Mesendoderm (in vitro differentiated cells): ENCODE results near the gene PRDM16.

Experiments
- DNase-seq: peaks from one replicate; pipeline ENCODE4 v3.0.0; 2013
- H2AK5ac ChIP-seq: 2 replicates; pipeline ENCODE4 v1.6.1; 2013; ENCODE audit warnings: low read length, inconsistent platforms
- H2BK120ac ChIP-seq: 2 replicates; pipeline ENCODE4 v1.6.1; 2013; ENCODE audit warnings: low read depth, mild to moderate bottlenecking, low read length, moderate library complexity, mixed read lengths
- H2BK15ac ChIP-seq: replicated peaks from 2 replicates; pipeline ENCODE4 v1.6.1; 2013; ENCODE audit warnings: low read depth, mild to moderate bottlenecking, moderate library complexity
- H2BK5ac ChIP-seq: 2 replicates; pipeline ENCODE4 v1.6.1; 2013; ENCODE audit warnings: low read length, inconsistent platforms
- H3K18ac ChIP-seq: 2 replicates; pipeline ENCODE4 v1.6.1; 2013; ENCODE audit warnings: mild to moderate bottlenecking, low read length, mixed read lengths
- H3K23ac ChIP-seq: one replicate; pipeline ENCODE4 v1.6.1; 2013; ENCODE audit warnings: low read length
- H3K27ac ChIP-seq: 2 replicates; pipeline ENCODE4 v1.5.1; 2013; ENCODE audit warnings: low read depth, mild to moderate bottlenecking, inconsistent platforms, low read length, moderate library complexity
- H3K27me3 ChIP-seq: 2 replicates; pipeline ENCODE4 v1.6.1; 2013; ENCODE audit warnings: low read length, control low read depth, mild to moderate bottlenecking, inconsistent platforms; ENCODE audit not compliant: insufficient read depth, poor library complexity
- H3K36me3 ChIP-seq: 2 replicates; pipeline ENCODE4 v1.6.1; 2013; ENCODE audit warnings: low read length, inconsistent platforms; ENCODE audit not compliant: control insufficient read depth, insufficient read depth
- H3K4ac ChIP-seq: one replicate; pipeline ENCODE4 v1.6.1; 2013; ENCODE audit warnings: low read depth, mild to moderate bottlenecking, low read length, moderate library complexity
- H3K4me1 ChIP-seq: 2 replicates; pipeline ENCODE4 v1.6.1; 2013; ENCODE audit warnings: low read depth, low read length, inconsistent platforms; ENCODE audit not compliant: control insufficient read depth
- H3K4me2 ChIP-seq: 2 replicates; pipeline ENCODE4 v1.6.1; 2013; ENCODE audit warnings: low read length
- H3K4me3 ChIP-seq: 2 replicates; pipeline ENCODE4 v1.5.1; 2013; ENCODE audit warnings: mild to moderate bottlenecking, low read length
- H3K56ac ChIP-seq: one replicate; pipeline ENCODE4 v1.6.1; 2013; ENCODE audit warnings: low read length
- H3K79me1 ChIP-seq: 2 replicates; pipeline ENCODE4 v1.6.1; 2013; ENCODE audit warnings: low read length, inconsistent platforms
- H3K79me2 ChIP-seq: 2 replicates; pipeline ENCODE4 v1.6.1; 2013; ENCODE audit warnings: mild to moderate bottlenecking, low read length; ENCODE audit not compliant: control insufficient read depth, insufficient read depth
- H3K9ac ChIP-seq: 2 replicates; pipeline ENCODE4 v1.6.1; 2013; ENCODE audit warnings: low read length, inconsistent platforms
- H4K5ac ChIP-seq: one replicate; pipeline ENCODE4 v1.6.1; 2013; ENCODE audit warnings: low read length
- H4K8ac ChIP-seq: one replicate; pipeline ENCODE4 v1.6.1; 2013; ENCODE audit warnings: low read depth, mild to moderate bottlenecking, control low read depth, low read length, moderate library complexity
- WGBS: extraction: QIAGEN DNeasy Blood & Tissue Kit; methylation state at CpG from one replicate; pipeline ENCODE4 v1.1.7; 2013; ENCODE audit warnings: low lambda C conversion rate, missing lambda C conversion rate; ENCODE audit not compliant: insufficient coverage; ENCODE audit errors: extremely low coverage; 5-methylcytosine and 5-hydroxymethylcytosine counted together

Gene PRDM16

GRCh38 chr1:3481836-3482375, 412.9 kb downstream of the PRDM16 start:
- no peak overlapping the region for H3K18ac ChIP-seq
- H3K56ac ChIP-seq, result peak overlapping the region; percentile 15
- WGBS, result no CpG with 5 or more reads among the region's 20 CpGs
- no peak overlapping the region for H4K8ac ChIP-seq
- DNase-seq, result no peak
- no peaks in the 10 kb centered on the region for H3K79me2 ChIP-seq
- H3K9ac ChIP-seq, result no peak overlapping the region
- H2BK15ac ChIP-seq, result no peak overlapping the region
- no peak overlapping the region for H3K4me3 ChIP-seq
- no peaks in the 10 kb centered on the region for H3K79me1 ChIP-seq
- H2AK5ac ChIP-seq, result no peak overlapping the region
- no peak overlapping the region for H3K4ac ChIP-seq
- H4K5ac ChIP-seq, result no peak overlapping the region
- no peak overlapping the region for H3K4me2 ChIP-seq
- H3K27ac ChIP-seq, result no peak overlapping the region
- H3K27me3 ChIP-seq, result no peaks in the 10 kb centered on the region
- no peak overlapping the region for H2BK120ac ChIP-seq
- H2BK5ac ChIP-seq, result no peak overlapping the region
- no peaks in the 10 kb centered on the region for H3K4me1 ChIP-seq
- H3K23ac ChIP-seq, result no peak overlapping the region
- no peaks in the 10 kb centered on the region for H3K36me3 ChIP-seq

GRCh38 chr1:3482378-3482849, 413.4 kb downstream of the PRDM16 start:
- no peaks in the 10 kb centered on the region for H3K27me3 ChIP-seq

GRCh38 chr1:3483380-3483779, 414.4 kb downstream of the PRDM16 start:
- Histone ChIP-seq H3K4me3 (no peak overlapping the region), H3K56ac (peak overlapping the region; percentile 64), H3K9ac (no peak overlapping the region), H3K4ac (peak overlapping the region; percentile 6), H4K8ac (no peak overlapping the region), H3K79me2 (no peaks in the 10 kb centered on the region), H2BK5ac (no peak overlapping the region), H2BK15ac (no peak overlapping the region), H3K4me1 (no peaks in the 10 kb centered on the region), H3K18ac (no peak overlapping the region), H3K4me2 (no peak overlapping the region), H3K27ac (no peak overlapping the region), H2BK120ac (no peak overlapping the region), H4K5ac (no peak overlapping the region), H2AK5ac (peak overlapping the region; percentile 38), H3K27me3 (no peaks in the 10 kb centered on the region), H3K79me1 (no peaks in the 10 kb centered on the region), H3K36me3 (no peaks in the 10 kb centered on the region), H3K23ac (no peak overlapping the region)
- no CpG with 5 or more reads among the region's 14 CpGs for WGBS
- no peak for DNase-seq

More at GRCh38 chr1:3482378-3482849, 413.4 kb downstream of the PRDM16 start:
- H3K79me1 ChIP-seq, result no peaks in the 10 kb centered on the region
- no peak overlapping the region for H4K8ac ChIP-seq
- no peak overlapping the region for H3K27ac ChIP-seq
- no peak overlapping the region for H3K4me2 ChIP-seq
- no peaks in the 10 kb centered on the region for H3K4me1 ChIP-seq
- no peak overlapping the region for H2AK5ac ChIP-seq
- H3K36me3 ChIP-seq, result no peaks in the 10 kb centered on the region
- H3K56ac ChIP-seq, result no peak overlapping the region
- no peak overlapping the region for H2BK15ac ChIP-seq
- H3K79me2 ChIP-seq, result no peaks in the 10 kb centered on the region
- no peak overlapping the region for H3K4me3 ChIP-seq
- H3K18ac ChIP-seq, result no peak overlapping the region
- WGBS, result no CpG with 5 or more reads among the region's 18 CpGs
- H3K4ac ChIP-seq, result no peak overlapping the region
- no peak overlapping the region for H3K9ac ChIP-seq
- peak; percentile 50 for DNase-seq
- no peak overlapping the region for H4K5ac ChIP-seq
- no peak overlapping the region for H3K23ac ChIP-seq
- no peak overlapping the region for H2BK120ac ChIP-seq
- H2BK5ac ChIP-seq, result no peak overlapping the region

- Histone ChIP-seq H2BK15ac (no peak overlapping the region), H3K4me3 (no peak overlapping the region), H3K56ac (peak overlapping the region; percentile 64), H2AK5ac (no peak overlapping the region), H3K79me1 (no peaks in the 10 kb centered on the region), H3K27me3 (no peaks in the 10 kb centered on the region), H2BK120ac (no peak overlapping the region), H3K4ac (no peak overlapping the region), H4K5ac (no peak overlapping the region), H3K4me1 (no peaks in the 10 kb centered on the region), H3K79me2 (no peaks in the 10 kb centered on the region), H3K23ac (no peak overlapping the region), H3K9ac (no peak overlapping the region), H3K4me2 (no peak overlapping the region), H2BK5ac (no peak overlapping the region), H4K8ac (no peak overlapping the region), H3K18ac (no peak overlapping the region), H3K36me3 (no peaks in the 10 kb centered on the region), H3K27ac (no peak overlapping the region)
- no CpG with 5 or more reads among the region's 31 CpGs for WGBS
- peak; percentile 79 for DNase-seq
Observed at GRCh38 chr1:3483801-3484444, 414.9 kb downstream of the PRDM16 start.

- Histone ChIP-seq H3K18ac (no peak overlapping the region), H2BK5ac (no peak overlapping the region), H3K4me3 (no peak overlapping the region), H4K5ac (no peak overlapping the region), H2BK120ac (no peak overlapping the region), H3K79me1 (no peaks in the 10 kb centered on the region), H3K36me3 (no peaks in the 10 kb centered on the region), H3K27ac (no peak overlapping the region), H3K27me3 (no peaks in the 10 kb centered on the region), H3K56ac (no peak overlapping the region), H3K4ac (no peak overlapping the region), H4K8ac (no peak overlapping the region), H3K4me2 (no peak overlapping the region), H3K79me2 (no peaks in the 10 kb centered on the region), H3K9ac (no peak overlapping the region), H3K4me1 (no peaks in the 10 kb centered on the region), H2BK15ac (no peak overlapping the region), H3K23ac (no peak overlapping the region), H2AK5ac (no peak overlapping the region)
- DNase-seq, result no peak
- WGBS, result no CpG with 5 or more reads among the region's 14 CpGs
Observed at GRCh38 chr1:3485016-3485415, 416.0 kb downstream of the PRDM16 start.
